Measurements from ENCODE around the gene NDST1. TPM values are rescaled to one million over a fixed set of nuclear protein-coding genes. Genes with fewer than 3 reads are reported as not detected.

The NDST1 gene
- total and polyA plus RNA-seq, 2 donors (not counting 3 experiments of a cell fraction or from before 2014, with no cell fraction given): 38.6 to 102 TPM

DNA sequence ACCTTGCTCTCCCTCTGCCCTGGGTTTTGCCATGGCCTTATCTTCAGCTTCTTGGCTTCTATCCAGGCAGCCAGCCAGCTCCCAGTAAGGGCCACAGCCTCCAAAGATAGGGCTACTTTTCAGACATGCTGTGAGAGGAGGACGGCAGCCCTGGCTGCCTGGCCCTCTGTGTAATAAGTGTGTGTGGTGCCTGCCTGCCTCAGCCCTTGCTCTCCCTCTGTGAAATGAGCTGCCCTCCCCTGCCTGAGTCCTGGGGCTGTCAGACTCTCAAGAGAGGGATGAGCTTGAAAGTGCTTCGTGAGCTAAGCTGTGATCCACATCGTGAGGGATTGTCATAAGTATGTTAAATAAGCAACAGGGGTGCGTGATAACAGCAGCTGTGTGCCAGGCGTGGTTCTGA lies 8.1 kb downstream of the NDST1 start:
- intact Hi-C loops (cut with micrococcal nuclease) (no loop called here), dilution Hi-C loops (cut with MboI; ENCODE audit: extremely low pct_ligation_motif_present, low sequenced_read_pairs) (no loop called here)
- CTCF ChIA-PET: interaction anchor here (0.6 to 8.9 kb wide), 7 partner anchors 8 to 147 kb away, joined by 3 to 70 read pairs (median 3); no protein-coding TSS in a partner anchor
- POLR2A ChIA-PET: interaction anchor here (1.2 kb wide), 1 partner anchor 29 kb away, joined by 3 read pairs; no protein-coding TSS in a partner anchor
- H3K4me1 ChIP-seq (ENCODE audit: control insufficient read depth, extremely low read depth, insufficient read depth, low read length): peaks cover 65% of the 10 kb centered on the region
- FAIRE-seq (peak; percentile 82), DNase-seq (ENCODE audit: low read depth, low spot score) (peak; percentile 44)
- no TSS peak for BruUV-seq (replicated peaks)
- no peaks in the 10 kb centered on the region for H3K27me3 ChIP-seq (ENCODE audit: control insufficient read depth in 2 of 2, insufficient read depth in 2 of 2, low read length in 2 of 2)
- H3K9me1 ChIP-seq (replicated peaks; ENCODE audit: control insufficient read depth, extremely low read depth, insufficient read depth, low read length): no peaks in the 10 kb centered on the region
- no peaks in the 10 kb centered on the region for H3K9me3 ChIP-seq (replicated peaks; ENCODE audit: control insufficient read depth, insufficient read depth, low read length)
- H3K36me3 ChIP-seq (ENCODE audit: control insufficient read depth in 2 of 2, extremely low read depth in 1 of 2, insufficient read depth in 2 of 2, low read length in 2 of 2): peaks cover 0 to 3% of the 10 kb centered on the region in 2 experiments
- peaks cover 30% of the 10 kb centered on the region for H3K79me2 ChIP-seq (ENCODE audit: control insufficient read depth, insufficient read depth, low read length)
- no peak overlapping the region for H2AFZ ChIP-seq (ENCODE audit: low read depth, low read length)
- H3K27ac ChIP-seq (ENCODE audit: insufficient read depth, low read depth, low read length): no peak overlapping the region
- H4K20me1 ChIP-seq (replicated peaks; ENCODE audit: control insufficient read depth, extremely low read depth, insufficient read depth, low read length): no peaks in the 10 kb centered on the region
- H3K9ac ChIP-seq (replicated peaks; ENCODE audit: extremely low read depth, insufficient read depth, low read length): no peak overlapping the region
- no peak overlapping the region for H3K4me3 ChIP-seq (replicated peaks in 1 of 3; ENCODE audit: insufficient read depth in 1 of 3, low read depth in 1 of 3, low read length in 3 of 3)
- no peak for TF ChIP-seq POLR2A (IDR thresholded peaks at IDR 0.05; ENCODE audit: low read depth, low read length)
- no peak for TF ChIP-seq MYC (IDR thresholded peaks at IDR 0.05; ENCODE audit: low read depth, low read length)
- no peak for TF ChIP-seq GATA2 (IDR thresholded peaks at IDR 0.05; ENCODE audit: insufficient read depth, insufficient read length, low read depth, low read length)
- TF ChIP-seq CTCF (IDR thresholded peaks at IDR 0.05; ENCODE audit: extremely low read depth in 1 of 2, insufficient read depth in 1 of 2, low read depth in 1 of 2, low read length in 2 of 2): no peak
- no peak for TF ChIP-seq EZH2 (IDR thresholded peaks at IDR 0.05; ENCODE audit: borderline replicate concordance, low read depth, low read length, severe bottlenecking)
- H3K4me2 ChIP-seq (ENCODE audit: insufficient read depth, low read length): no peak overlapping the region

Data from endothelial cell of umbilical vein (primary cell).